GM18520 (cell line): Measurements from ENCODE around the gene RTP5.
"Not testable (repeated sequence)": the region's sequence is repeated elsewhere in the genome, so short reads cannot be mapped to it uniquely, and the experiment has no call there.

ENCODE experiments used
- ATAC-seq: cut with Tn5 transposase; IDR thresholded peaks from one replicate; pipeline ENCODE4 v1.9.1; 2021; ENCODE audit not compliant: unreplicated experiment

RTP5 gene

DNA sequence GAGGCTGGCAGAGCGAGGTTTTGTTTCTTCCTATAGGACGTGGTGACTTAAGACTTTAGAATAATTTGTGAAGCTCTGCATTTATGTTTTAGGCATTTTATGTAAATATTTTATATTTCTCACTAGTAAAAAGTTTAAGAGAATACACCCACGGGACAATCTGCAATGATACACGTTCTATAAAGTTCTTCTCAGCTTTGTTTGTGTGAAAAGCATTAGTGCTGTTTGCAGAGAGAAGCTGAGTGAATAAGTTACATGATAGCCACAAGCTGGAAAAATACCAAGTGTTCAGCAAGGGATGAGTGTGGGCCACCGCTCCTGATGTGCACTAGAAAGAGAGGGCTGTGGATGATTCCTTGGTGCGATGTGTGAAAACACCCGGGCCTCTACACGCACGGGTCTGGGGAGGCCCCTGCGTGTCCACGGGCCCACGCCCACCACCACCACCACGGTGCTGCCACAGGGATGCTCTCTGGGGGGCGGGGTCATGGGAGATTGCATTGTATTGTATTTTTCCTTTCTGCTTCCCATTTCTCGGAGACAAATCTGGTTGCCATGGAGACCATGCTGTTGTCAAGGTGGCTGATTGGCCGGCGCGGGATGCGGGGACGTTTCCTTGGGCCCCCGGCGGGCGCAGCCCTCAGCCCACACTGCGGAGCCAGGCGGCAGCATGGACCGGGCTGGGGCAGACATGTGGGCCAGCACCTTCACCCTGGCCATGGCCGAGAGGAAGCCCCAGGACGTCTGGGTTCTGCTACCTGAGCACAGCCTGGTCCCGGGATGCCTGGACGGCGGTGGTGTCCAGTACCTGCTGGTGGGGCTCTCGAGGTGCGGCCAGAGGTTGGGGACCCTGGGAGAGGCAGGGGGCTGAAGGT is at the start of gene RTP5:
Gene RTP5, plus strand, starts transcription at position 643 of the 875 bp plus-strand sequence. Its CDS starts 28 bp downstream, at position 671.
- ATAC-seq, result no peak

DNA sequence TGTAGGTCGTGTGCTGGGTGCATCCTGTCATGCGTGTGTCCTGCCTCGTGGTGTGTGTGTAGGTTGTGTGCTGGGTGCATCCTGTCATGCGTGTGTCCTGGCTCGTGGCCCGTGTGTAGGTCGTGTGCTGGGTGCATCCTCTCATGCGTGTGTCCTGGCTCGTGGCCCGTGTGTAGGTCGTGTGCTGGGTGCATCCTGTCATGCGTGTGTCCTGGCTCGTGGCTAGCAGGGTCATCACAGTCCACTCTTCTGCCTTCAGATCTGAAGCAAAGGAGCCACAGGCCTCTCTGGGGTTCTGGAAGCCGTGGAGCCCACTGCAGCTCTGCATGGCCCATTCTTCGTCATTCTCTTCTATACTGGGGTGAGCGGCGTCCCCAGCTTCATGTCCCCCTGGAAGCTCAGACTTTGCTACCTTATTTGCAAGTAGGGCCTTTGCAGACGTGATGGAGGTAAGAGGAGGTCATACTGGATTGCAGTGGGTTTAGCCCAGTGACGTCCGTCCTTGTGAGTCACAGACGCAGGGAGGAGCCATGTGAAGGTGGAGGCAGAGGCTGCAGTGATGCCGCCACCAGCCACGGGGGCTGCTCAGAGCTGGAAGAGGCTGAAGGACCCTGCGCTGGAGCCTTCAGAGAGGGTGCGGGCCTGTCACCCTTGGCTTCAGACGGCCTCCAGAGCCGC is 49.4 kb upstream of the RTP5 start:
- not testable (repeated sequence) for ATAC-seq

DNA sequence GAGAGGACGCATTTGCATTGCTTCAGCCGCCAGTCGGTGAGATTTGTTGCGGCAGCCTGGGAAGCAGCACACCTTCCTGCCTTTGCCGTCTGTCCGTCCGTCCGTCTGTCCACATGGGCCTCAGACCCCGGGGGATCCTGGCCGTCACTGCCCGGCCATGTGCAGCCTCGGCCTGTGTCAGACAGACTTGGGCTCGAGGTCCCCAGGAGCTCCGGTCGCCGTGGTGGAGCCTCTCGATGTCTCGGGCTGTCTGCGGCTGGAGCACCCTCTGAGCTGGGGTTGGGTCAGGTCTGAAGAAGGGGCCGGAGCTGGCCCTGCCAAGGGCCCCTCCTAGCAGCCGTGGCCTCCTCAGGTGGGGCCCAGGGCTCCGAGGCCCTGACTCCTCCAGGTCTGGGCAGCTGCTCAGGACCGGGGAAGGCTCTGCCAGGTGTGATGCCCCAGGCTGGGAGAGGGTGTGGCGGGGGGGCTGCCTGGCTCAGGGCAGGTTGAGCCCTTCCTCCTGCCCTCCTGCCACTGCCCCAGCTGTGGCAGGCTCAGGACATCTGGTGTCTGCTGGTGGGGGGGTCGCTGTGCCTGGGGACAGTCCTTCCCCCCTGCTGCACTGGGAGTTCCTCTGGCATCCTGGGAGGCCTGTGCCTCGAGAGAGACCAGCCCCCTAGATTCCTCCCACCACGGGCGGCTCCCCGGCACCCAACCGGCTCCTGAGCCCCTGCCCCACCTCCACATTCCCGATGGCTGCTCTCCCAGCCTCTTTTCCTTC is 48.7 kb upstream of the RTP5 start:
- ATAC-seq, result no peak

DNA sequence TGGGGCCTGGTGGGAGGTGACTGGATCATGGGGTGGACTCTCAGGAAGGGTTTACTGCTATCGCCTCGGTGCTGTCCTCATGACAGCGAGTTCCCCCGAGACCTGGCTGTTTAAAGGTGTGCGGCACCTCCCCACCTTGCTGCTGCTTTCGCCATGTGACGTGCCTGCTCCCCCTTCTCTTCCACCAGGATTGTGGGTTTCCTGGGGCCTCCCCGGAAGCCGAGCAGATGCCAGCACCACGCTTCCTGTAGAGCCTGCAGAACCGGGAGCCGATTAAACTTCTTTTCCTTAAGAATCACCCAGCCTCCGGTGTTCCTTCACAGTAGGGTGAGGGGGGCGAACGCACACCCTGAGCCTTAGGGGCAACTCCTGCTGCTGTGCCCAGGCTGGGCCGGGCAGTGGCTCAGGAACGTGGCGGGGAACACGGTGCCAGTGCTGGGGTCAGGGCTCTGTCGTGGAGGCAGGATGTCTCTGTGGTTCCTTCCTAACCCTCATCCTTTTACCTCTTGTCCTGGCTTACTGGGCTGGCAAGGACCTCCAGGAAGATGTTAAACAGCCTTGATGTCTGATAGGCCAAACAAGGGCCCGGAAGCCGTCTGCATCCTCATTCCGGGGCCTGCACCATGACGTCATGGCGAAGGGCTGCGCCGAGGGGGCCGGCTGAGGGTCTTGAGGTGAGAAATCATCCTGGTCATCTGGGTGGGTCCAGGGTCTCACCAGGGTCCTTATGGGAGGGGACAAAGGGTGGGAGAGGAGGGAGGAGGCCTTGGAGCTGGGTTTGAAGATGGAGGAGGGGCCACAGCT is 47.9 kb upstream of the RTP5 start:
- no peak for ATAC-seq

DNA sequence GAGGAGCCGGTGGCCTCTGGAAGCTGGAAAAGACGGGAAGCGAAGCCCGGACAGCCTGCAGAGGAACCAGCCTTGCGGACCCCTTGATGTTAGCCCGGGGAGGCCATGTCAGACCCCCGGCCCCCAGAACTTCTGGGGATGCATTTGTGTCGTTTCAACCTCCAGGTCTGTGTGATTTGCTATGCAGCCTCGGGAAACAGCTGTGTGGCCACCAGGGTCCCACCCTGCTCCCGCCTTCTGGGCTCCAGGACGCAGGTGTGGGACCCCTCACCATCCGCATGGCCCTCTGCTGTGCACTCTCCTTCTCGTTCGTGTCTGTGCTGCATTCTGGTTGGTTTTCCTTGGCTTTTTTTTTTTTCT is 47.3 kb upstream of the RTP5 start:
- no peak for ATAC-seq

DNA sequence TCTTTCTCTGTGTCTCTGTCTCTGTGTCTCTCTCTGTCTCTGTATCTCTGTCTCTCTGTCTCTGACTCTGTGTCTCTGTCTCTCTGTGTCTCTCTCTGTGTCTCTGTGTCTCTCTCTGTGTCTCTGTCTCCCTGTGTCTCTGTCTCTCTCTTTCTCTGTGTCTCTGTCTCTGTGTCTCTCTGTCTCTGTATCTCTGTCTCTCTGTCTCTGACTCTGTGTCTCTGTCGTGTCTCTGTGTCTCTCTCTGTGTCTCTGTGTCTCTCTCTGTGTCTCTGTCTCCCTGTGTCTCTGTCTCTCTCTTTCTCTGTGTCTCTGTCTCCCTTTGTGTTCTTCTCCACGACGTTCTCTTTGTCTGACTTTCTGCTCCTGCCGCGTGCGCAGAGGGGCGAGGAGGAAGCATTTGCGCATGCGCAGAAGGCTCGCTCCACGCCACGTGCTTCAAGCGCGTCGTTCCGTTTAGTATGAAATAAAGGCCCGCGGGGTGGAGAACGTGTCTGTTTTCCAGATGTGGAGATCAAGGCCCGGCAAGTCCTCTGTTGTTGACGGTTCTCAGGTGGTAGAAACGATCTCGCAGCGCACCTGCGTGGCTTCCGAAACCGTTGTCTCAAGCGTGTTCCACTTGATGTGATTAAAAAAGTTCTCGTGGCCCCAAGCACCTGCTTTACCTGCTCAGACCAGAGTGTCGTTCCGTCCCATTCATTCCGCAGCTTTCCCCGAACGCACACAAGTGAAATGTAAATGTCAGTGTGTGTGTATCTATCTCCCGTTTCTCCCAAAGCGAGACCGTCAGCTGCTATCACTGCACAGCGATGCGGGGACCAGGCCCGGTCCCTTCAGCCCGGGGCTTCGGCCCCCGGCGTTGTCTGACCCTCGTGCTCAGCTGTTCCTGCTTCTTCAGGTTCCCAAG is 45.7 kb upstream of the RTP5 start:
- ATAC-seq, result not testable (repeated sequence)

DNA sequence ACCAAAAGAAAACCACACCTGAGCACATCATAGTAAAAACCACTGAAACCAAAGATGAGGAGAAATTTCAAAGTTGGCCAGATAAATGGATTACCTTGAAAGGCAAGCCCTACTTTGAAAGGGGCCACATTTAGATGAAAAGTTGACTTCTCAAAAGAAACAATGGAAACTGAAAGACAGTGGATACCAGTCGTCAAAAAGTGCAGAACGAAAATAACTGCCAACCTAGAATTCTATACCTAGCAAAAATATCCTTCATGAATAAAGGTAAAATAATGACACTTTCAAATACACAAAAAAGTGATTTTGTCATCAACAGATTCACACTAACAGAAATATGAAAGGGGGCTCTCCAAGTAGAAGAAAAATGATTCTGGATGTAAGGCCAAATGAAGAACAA is 42.1 kb upstream of the RTP5 start:
- ATAC-seq, result no peak

DNA sequence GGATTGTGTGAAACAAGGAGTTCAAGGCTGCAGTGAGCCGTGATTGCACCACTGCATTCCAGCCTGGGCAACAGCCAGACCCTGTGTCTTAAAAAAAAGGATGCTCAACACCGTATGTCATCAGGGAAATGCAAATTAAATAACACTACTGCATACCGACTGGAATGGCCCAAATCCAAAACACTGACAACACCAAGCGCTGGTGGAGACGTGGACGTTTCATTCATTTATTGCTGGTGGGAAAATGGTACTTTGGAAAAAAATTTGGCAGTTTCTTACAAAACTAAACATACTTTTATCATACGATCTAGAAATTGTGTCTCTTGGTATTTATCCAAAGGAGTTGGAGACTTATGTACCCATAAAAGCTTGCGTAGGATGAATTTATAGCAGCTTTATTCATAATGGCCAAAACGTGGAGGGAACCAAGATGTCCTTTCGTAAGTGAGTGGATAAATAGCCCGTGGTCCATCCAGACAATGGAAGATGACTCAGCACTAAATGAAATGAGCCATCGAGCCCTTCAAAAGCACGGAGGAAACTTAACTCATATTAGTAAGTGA is 36.3 kb upstream of the RTP5 start:
- no peak for ATAC-seq

DNA sequence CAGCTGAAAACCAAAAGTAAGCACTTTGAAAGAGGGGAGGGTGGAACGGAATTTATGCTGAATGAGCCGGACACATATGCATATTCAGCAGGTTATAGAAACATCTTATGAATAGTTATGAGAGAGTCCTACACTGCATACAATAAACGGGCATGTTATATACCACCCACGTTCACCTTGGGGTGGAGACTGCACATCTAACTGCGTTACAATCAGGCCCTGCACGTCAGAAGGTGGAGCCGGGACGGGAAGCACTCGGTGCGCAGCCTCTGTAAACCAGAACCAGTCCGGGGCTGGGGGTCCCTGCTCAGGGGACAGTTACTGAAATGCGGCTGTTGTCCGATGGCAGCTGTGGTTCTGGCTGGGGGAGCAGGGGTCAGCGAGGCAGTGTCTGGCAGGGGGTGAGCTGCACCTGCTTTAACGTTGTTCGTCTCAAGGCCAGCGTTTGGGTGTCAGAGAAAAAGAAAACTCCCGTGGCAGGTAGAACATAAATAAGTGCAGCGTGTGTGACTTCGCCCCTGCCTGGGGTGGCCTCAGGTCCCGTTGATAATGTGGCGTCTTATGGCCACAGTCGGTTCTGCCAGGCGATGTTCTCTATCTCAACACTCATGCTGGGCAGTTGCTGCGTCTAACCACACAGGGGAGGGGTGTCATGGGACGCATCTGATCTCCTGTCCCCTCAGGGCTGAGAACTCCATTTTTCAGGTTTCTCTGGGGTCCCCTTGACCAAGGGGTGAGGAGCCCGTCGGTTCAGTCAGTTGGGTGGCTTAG is 35.6 kb upstream of the RTP5 start:
- not testable (repeated sequence) for ATAC-seq

DNA sequence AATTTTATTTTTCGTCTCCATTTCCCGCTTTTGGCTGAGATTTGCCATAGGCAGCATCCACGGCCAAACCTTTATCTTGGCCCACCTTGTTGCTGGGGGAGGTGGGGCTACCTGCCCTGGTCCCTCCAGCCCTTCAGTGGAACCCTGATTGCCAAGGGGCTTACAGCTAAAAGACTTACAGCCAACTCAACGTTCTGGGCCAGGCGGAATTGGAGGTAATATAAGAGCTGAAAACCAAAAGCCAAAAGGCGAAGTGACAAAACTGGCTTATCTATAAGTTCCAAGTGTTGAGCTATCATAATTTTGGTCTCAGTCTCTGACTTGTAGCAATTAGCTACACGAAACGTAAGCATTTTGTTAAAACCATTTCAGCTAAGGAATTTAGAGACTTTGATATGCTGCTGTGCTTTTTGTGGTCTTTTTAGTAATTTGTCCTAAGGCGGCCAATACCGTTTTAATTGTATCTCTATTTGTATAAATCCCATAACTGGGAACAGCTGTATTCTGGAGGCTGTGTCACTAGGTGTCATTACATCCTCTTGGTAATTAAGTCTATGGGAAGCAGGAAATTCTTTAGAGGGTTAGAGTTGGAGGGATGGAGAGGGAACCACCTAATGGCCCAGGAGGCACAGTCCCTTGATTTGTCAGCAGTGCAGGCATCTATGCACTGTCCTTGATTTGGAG is 34.9 kb upstream of the RTP5 start:
- no peak for ATAC-seq

DNA sequence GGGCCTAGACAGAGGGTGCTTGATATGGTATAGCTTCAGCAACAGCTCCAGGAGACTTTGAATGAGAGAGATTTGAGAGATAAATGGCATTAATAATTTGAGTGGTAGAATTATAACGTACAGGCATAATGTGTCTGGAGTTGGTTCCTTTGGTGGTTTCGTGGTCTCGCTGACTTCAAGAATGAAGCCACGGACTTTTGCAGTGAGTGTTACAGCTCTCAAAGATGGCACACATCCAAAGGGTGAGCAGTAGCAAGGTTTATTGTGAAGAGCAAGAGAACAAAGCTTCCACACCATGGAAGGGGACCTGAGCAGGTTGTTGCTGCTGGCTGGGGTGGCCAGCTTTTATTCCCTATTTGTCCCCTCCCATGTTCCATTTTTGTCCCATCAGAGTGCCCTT is 33.9 kb upstream of the RTP5 start:
- no peak for ATAC-seq

DNA sequence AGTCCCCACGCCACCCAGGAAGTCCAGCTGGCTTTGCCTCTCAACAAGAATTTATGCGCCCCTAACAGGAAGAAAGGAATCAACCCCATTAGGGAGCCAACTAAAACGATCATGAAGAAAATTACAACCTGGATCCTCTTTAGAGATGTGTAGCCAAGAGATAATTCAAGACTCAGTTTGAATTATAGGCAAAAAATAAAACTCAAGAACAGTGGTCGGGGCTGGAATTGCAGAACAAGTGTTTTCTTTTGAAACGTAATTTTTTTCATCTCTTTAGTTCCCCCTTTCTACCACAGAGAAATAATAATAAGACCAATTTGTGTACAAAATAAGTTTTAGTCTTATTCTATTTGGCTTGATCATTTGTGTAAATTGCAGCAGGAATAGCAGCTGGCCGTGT is 33.2 kb upstream of the RTP5 start:
- no peak for ATAC-seq

DNA sequence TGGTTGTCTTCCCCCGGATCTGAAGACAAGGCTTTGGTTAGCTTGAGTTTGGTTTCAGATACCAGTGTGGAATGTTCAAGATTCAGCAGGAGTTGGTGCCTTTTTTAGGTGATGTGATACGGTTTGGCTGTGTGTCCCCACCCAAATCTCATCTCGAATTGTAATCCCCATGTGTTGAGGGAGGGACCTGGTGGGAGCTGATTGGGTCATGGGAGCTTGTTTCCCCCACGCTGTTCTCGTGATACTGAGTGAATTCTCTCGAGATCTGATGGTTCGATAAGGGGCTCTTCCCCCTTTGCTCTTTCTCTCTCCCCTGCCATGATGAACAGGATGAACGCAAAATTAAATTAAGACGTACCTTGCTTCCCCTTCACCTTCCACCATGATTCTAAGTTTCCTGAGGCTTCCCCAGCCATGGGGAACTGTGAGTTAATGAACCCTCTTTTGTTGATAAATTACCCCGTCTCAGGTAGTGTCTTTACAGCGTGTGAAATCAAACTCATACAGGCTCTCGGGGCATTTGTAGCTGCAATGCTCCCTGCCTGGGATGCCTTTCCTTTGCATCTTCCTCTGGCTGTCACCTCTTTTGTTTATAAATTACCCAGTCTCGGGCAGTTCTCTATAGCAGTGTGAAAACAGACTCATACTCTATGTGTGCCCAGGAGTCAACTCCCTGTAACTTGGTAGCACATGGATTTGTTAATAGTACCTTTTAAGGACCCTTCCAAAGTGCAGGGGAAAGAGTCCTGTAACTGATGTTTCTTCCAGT is 32.1 kb upstream of the RTP5 start:
- ATAC-seq, result no peak

DNA sequence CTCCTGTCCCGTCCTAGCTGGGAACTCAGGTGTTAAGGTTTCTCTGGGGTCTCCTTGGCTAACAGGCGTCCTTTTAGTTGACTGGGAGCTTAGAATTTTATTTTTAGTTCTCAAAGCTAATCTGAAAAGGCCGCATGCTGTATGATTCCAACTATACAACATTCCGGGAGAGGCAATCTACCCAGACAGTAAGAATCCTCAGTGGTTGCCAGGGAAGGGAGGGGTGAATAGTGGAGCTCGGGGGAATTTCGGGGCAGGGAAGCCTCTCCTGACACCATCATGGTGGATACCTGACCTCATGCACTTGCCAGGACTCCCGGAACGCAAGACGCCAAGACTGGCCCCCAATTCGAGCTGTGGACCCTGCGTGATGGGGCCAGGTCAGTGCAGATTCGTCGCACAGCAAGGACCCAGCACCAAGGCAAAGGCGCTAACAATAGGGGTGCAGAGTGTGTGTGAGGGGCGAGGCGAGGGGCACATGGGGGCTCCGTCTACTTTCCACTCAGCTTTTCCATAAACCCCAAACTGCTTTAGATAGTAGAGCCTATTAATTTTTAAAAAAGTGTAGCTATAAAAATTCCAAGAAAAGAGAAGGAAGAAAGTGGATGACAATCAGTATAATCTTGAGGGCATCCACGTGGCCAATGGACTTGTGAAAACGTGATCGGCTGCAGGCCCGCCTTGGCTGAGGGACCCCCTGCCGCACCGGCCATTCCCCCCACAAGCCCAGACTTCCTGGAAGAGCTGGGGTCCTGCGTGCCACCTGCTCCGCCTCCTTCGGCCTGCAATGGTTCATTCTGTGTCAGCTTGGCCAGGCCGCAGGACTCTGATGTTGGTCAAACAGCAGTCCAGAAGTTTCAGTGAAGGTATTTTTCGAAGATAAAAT is 28.1 kb upstream of the RTP5 start:
- no peak for ATAC-seq

DNA sequence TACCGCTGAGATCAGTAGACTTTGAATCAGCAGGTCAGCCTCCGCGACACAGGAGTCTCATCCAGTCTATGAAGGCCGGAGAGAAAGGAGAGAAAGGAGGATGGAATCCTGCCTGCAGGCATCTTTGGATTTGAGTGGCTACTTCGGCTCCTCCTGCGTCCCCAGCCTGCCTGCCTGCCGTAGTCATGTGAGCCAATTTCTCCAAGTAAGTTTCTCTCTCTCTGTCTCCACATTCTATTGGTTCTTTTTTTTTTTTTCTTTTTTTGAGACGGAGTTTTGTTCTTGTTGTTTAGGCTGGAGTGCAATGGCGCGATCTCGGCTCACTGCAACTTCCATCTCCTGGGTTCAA is 27.5 kb upstream of the RTP5 start:
- no peak for ATAC-seq

DNA sequence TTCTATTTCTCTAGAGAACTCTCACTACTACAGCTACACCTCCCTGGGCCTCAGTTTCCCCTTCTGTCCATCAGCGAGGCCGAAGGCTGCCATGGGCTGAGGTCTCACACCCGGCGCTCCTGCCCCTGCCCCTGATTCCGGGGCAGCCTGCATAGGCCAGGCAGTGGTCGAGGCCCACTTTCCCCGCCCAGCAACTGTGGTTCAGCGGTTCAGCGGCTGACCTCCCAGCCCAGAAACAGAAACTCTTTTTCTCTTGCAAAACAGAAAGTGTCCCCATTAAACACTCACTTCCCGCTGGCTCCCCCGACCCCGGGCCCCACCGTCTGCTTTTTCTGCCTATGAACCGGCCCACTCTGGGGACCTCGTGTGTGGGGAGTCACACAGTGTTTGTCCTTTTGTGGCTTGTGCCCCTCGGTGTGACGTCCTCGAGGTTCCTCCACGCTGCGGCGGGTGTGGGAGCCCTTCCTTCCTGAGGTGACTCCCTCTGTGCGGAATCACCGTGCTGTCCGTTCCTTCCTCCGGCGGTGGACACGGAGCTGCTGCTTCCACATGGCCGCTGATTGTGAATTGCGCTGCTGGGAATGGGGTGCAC is 26.8 kb upstream of the RTP5 start:
- ATAC-seq, result no peak
